Neural cell (in vitro differentiated cells): ENCODE results near the gene UBXN1. TPM values are rescaled to one million over a fixed set of nuclear protein-coding genes. Genes with fewer than 3 reads are reported as not detected.
A peak's percentile ranks its signal among the peaks of the same experiment; 100 is the strongest.

ENCODE experiments used
- H2AFZ ChIP-seq: fragments of 200-600, 300-800 bp; sonication (generic), shearing (Covaris generic); 2 replicates; pipeline ENCODE4 v1.6.0; 2014; ENCODE audit warnings: low read depth, mild to moderate bottlenecking, antibody characterized with exemption, low read length, moderate library complexity
- H3F3A ChIP-seq: fragments of 200-600 bp; shearing (Covaris generic); 2 replicates; pipeline ENCODE4 v1.6.1; 2016; ENCODE audit warnings: mild to moderate bottlenecking, moderate library complexity, mixed read lengths, antibody characterized with exemption, low read length; ENCODE audit not compliant: insufficient read depth, poor library complexity, severe bottlenecking
- H3K27ac ChIP-seq: fragments of 200-600, 300-800 bp; sonication (generic), shearing (Covaris generic); 2 replicates; pipeline ENCODE4 v1.5.1; 2014; ENCODE audit warnings: mild to moderate bottlenecking, low read length, moderate library complexity
- H3K27me3 ChIP-seq: fragments of 300-800, 200-600 bp; sonication (generic), shearing (Covaris generic); 2 replicates; pipeline ENCODE4 v1.6.0; 2014; ENCODE audit warnings: mild to moderate bottlenecking, low read depth, low read length, moderate library complexity; ENCODE audit not compliant: insufficient read depth
- H3K36me3 ChIP-seq: fragments of 300-800, 200-600 bp; sonication (generic), shearing (Covaris generic); 2 replicates; pipeline ENCODE4 v1.5.1; 2014; ENCODE audit warnings: mild to moderate bottlenecking, antibody characterized with exemption, low read length, moderate library complexity; ENCODE audit not compliant: insufficient read depth
- H3K4me2 ChIP-seq: fragments of 300-800, 200-600 bp; sonication (generic), shearing (Covaris generic); 2 replicates; pipeline ENCODE4 v1.6.0; 2014; ENCODE audit warnings: mild to moderate bottlenecking, low read length
- H3K4me3 ChIP-seq: fragments of 300-800, 200-600 bp; sonication (generic), shearing (Covaris generic); 2 replicates; pipeline ENCODE4 v1.5.1; 2014; ENCODE audit warnings: mild to moderate bottlenecking, low read length, moderate library complexity
- H3K79me2 ChIP-seq: fragments of 200-600 bp; shearing (Covaris generic); replicated peaks from 2 replicates; pipeline ENCODE4 v1.6.0; 2014; ENCODE audit warnings: mild to moderate bottlenecking, low read length, moderate library complexity; ENCODE audit not compliant: insufficient read depth
- H3K9ac ChIP-seq: fragments of 300-800, 200-600 bp; sonication (generic), shearing (Covaris generic); 2 replicates; pipeline ENCODE4 v1.6.1; 2016; ENCODE audit warnings: mild to moderate bottlenecking, low read length, mixed read lengths
- H3K9me2 ChIP-seq: fragments of 200-600 bp; shearing (Covaris generic); 2 replicates; pipeline ENCODE4 v1.6.1; 2016; ENCODE audit warnings: mild to moderate bottlenecking, low read length, mixed read lengths; ENCODE audit not compliant: insufficient read depth
- H3K9me3 ChIP-seq: fragments of 200-600, 300-800 bp; sonication (generic), shearing (Covaris generic); 2 replicates; pipeline ENCODE4 v1.6.1; 2016; ENCODE audit warnings: mild to moderate bottlenecking, mixed run types, low read length, moderate library complexity, mixed read lengths
- H4K20me1 ChIP-seq: fragments of 200-600 bp; shearing (Covaris generic); 2 replicates; pipeline ENCODE4 v1.6.1; 2016; ENCODE audit warnings: mild to moderate bottlenecking, mixed run types; ENCODE audit not compliant: insufficient read depth
- EP300 ChIP-seq: fragments of 450-650 bp; conservative IDR thresholded peaks from 2 replicates; pipeline ENCODE4 v1.6.1; 2014; ENCODE audit warnings: antibody characterized with exemption, mild to moderate bottlenecking, moderate library complexity; ENCODE audit not compliant: poor library complexity, severe bottlenecking
- EZH2 ChIP-seq: fragments of 200-600, 300-800 bp; shearing (Covaris generic), sonication (generic); IDR thresholded peaks from 2 replicates; pipeline ENCODE4 v1.6.1; 2014; ENCODE audit warnings: antibody characterized with exemption, low read length, borderline replicate concordance, mild to moderate bottlenecking; ENCODE audit not compliant: insufficient read depth, poor library complexity, severe bottlenecking
- MXI1 ChIP-seq: fragments of 450-650 bp; conservative IDR thresholded peaks from 2 replicates; pipeline ENCODE4 v1.6.1; 2014; ENCODE audit warnings: antibody characterized with exemption, mild to moderate bottlenecking; ENCODE audit not compliant: poor library complexity, severe bottlenecking
- POLR2AphosphoS5 ChIP-seq: IDR thresholded peaks from 2 replicates; pipeline ENCODE4 v1.6.1; 2012
- RAD21 ChIP-seq: fragments of 450-650 bp; conservative IDR thresholded peaks from 2 replicates; pipeline ENCODE4 v1.6.1; 2014; ENCODE audit warnings: antibody characterized with exemption, mild to moderate bottlenecking, moderate library complexity
- REST ChIP-seq: IDR thresholded peaks from 2 replicates; pipeline ENCODE4 v1.6.1; 2012; ENCODE audit warnings: borderline replicate concordance
- SMC3 ChIP-seq: fragments of 450-650 bp; conservative IDR thresholded peaks from 2 replicates; pipeline ENCODE4 v1.6.1; 2014; ENCODE audit warnings: antibody characterized with exemption, mild to moderate bottlenecking, moderate library complexity; ENCODE audit not compliant: poor library complexity
- TAF1 ChIP-seq: IDR thresholded peaks from 2 replicates; pipeline ENCODE4 v1.6.1; 2012; ENCODE audit warnings: low read depth
- polyA plus RNA-seq: library from polyadenylated mRNA; depleted of rRNA; stranded (reverse); fragments of >200 nt; gene quantifications from 2 replicates; pipeline ENCODE4 v1.2.3, GENCODE V29; 2014
- TF ChIP-seq, protein P1 (sequence below): fragments of 450-650 bp; IDR thresholded peaks from 2 replicates; pipeline ENCODE4 v1.5.1; 2014; ENCODE audit warnings: antibody characterized with exemption, mild to moderate bottlenecking, moderate library complexity; ENCODE audit not compliant: poor library complexity, severe bottlenecking

Gene UBXN1
- polyA plus RNA-seq, 1 donor from 2014 or later, result 209 TPM

DNA sequence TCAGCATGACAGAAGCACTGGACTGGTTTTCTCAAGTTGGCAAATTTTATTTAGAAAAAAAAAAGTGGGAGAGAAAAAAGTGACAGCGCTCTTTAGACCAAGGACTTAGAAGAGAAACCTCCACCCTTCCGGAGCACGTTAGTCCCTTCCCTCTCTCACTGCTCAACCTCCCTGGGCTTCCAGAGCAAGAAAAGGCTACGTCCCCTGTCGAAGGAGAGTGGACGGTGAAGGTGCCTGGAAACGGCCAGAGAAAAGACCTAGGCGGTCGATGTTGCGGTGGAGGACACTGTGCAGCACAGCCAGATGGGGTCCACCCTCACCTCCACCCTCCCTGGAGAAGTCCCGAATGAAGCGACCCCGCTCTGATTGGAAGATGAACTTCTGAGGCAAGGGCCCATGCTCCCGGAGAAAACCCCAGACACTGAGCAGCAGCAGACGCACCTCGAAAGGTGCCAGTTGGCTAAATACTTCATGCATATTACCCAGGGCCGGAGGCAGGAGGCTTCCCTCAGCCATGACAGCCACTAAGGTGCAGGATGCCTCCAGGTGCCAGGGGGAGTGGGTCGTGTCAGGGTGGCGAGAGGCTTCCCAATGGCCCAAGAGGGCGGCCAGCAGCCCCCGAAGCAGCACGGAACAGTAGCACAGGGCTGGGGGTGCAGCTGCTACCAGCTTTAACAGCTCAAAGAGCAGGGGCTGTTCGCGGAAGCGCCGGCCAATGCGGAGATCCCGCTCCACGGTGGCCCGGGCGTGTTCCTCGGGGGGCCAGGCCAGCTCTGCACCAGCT is 31.9 kb downstream of the UBXN1 start:
- Histone ChIP-seq H3K4me3 (peak overlapping the region; percentile 99), H3K9me3 (no peaks in the 10 kb centered on the region), H3F3A (no peaks in the 10 kb centered on the region), H3K27me3 (no peaks in the 10 kb centered on the region), H3K9me2 (no peaks in the 10 kb centered on the region), H3K36me3 (no peaks in the 10 kb centered on the region), H4K20me1 (no peaks in the 10 kb centered on the region), H3K9ac (no peak overlapping the region), H3K27ac (no peak overlapping the region), H2AFZ (no peak overlapping the region), H3K79me2 (peaks cover 28% of the 10 kb centered on the region), H3K4me2 (no peak overlapping the region)
- no peak for TF ChIP-seq POLR2AphosphoS5
- no peak for TF ChIP-seq TAF1
- no peak for TF ChIP-seq EP300
- no peak for TF ChIP-seq SMC3
- no peak for TF ChIP-seq MXI1
- TF ChIP-seq, protein P1, sequence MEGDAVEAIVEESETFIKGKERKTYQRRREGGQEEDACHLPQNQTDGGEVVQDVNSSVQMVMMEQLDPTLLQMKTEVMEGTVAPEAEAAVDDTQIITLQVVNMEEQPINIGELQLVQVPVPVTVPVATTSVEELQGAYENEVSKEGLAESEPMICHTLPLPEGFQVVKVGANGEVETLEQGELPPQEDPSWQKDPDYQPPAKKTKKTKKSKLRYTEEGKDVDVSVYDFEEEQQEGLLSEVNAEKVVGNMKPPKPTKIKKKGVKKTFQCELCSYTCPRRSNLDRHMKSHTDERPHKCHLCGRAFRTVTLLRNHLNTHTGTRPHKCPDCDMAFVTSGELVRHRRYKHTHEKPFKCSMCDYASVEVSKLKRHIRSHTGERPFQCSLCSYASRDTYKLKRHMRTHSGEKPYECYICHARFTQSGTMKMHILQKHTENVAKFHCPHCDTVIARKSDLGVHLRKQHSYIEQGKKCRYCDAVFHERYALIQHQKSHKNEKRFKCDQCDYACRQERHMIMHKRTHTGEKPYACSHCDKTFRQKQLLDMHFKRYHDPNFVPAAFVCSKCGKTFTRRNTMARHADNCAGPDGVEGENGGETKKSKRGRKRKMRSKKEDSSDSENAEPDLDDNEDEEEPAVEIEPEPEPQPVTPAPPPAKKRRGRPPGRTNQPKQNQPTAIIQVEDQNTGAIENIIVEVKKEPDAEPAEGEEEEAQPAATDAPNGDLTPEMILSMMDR, result no peak
- no peak for TF ChIP-seq REST
- no peak for TF ChIP-seq EZH2
- no peak for TF ChIP-seq RAD21

- peak; percentile 92 for TF ChIP-seq TAF1
- TF ChIP-seq EZH2, result no peak
- peak; percentile 79 for TF ChIP-seq REST
- TF ChIP-seq MXI1, result peak; percentile 75
- TF ChIP-seq POLR2AphosphoS5, result peak; percentile 97
- peak; percentile 28 for TF ChIP-seq EP300
- TF ChIP-seq, protein P1, result peak; percentile 13
- TF ChIP-seq RAD21, result no peak
- TF ChIP-seq SMC3, result no peak
- peaks cover 21% of the 10 kb centered on the region for H3K79me2 ChIP-seq
- no peaks in the 10 kb centered on the region for H3F3A ChIP-seq
- no peaks in the 10 kb centered on the region for H3K27me3 ChIP-seq
- H3K36me3 ChIP-seq, result no peaks in the 10 kb centered on the region
- H3K4me3 ChIP-seq, result peak within 1 kb of the TSS; percentile 99
- H4K20me1 ChIP-seq, result no peaks in the 10 kb centered on the region
- peak within 1 kb of the TSS; percentile 81 for H3K27ac ChIP-seq
- H2AFZ ChIP-seq, result peak within 1 kb of the TSS; percentile 33
- H3K9ac ChIP-seq, result peak within 1 kb of the TSS; percentile 90
- peak within 1 kb of the TSS; percentile 92 for H3K4me2 ChIP-seq
- no peaks in the 10 kb centered on the region for H3K9me2 ChIP-seq
- H3K9me3 ChIP-seq, result no peaks in the 10 kb centered on the region
Measured at GRCh38 chr11:62645946-62646824, 32.7 kb downstream of the UBXN1 start, which contains the start of gene GANAB. TSS of gene GANAB (minus strand) at chr11:62646613. CDS start at chr11:62646599, 14 bp downstream.
